Measurements from ENCODE around the gene KIAA0232.

- no peak for TF ChIP-seq CTCF (IDR thresholded peaks at IDR 0.05)
- TF ChIP-seq POLR2A (IDR thresholded peaks at IDR 0.05) = no peak
Observed at GRCh38 chr4:6926681-6927478, 144.4 kb downstream of the KIAA0232 start.
